CD4-positive, alpha-beta T cell treated with Interleukin-12 subunit alpha and Interleukin-12 subunit beta, for 1 hour (primary cell): ENCODE measurements around the gene TAPT1.
"Not testable (repeated sequence)": the region's sequence is repeated elsewhere in the genome, so short reads cannot be mapped to it uniquely, and the experiment has no call there.

Experiments used
- DNase-seq: peaks from one replicate; pipeline ENCODE4 v3.0.0-alpha.2; 2020

The TAPT1 gene

DNA sequence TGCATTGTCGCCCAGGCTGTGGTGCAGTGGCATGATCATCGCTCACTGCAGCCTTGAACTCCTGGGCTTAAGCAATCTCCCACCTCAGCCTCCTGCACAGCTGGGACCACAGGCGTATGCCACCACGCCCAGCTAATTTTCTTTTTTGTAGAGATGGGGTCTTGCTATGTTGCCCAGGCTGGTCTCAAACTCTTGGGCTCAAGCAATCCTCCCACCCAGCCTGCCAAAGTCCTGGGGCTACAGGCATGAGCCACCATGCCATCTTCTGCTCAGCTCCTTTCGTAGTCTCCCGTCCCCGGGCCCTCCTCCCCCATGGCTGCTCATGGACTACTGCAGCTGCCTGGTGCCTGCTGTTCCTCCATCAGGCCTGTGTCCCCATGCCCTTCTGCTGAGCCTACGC is 58.1 kb downstream of the TAPT1 start:
- DNase-seq: no peak

GRCh38 chr4:16165931-16166330 is 60.3 kb downstream of the TAPT1 start:
- no peak for DNase-seq

DNA sequence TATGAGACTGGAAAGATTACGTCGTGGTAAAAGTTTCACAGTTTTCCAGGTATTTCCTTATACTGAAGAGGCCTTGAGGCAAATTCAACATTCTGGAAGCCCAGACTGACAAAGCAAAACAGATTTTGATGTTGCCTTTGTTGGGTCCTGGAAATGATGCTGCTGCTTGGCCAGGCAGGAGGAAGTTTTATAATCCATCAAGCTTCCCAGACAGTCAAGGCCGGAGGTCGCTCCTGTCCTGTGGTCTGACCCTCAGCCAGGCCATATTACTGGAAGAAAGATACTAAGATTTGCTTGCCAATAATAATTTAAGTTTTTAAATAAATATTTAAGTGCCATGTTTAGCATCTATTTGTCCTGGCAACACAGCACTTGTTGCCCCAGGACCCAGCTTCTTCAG is 63.4 kb downstream of the TAPT1 start:
- DNase-seq: no peak

GRCh38 chr4:16161851-16162408 is 64.3 kb downstream of the TAPT1 start:
- no peak for DNase-seq

DNA sequence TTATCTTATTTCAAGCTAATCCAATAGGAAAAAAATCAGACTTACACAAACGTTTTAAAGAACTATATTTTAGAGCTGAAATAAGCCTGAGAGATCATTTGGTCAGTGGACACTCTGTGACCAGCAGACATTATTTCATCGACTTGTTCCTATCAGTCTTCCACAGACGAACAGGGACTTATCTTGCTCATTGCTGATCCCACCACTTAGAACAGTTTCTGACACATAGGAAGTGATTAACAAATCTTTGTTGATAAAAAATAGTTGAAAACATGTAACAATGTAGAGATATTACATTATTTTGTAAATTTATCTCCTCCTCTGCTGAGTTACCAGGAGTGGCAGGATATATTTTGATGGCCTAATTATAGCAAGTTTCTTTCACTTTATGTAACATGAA is 65.8 kb downstream of the TAPT1 start:
- DNase-seq: no peak

- no peak for DNase-seq
Measured at GRCh38 chr4:16159286-16159685, 67.0 kb downstream of the TAPT1 start.

- no peak for DNase-seq
Measured at GRCh38 chr4:16158504-16158852, 67.8 kb downstream of the TAPT1 start.

DNA sequence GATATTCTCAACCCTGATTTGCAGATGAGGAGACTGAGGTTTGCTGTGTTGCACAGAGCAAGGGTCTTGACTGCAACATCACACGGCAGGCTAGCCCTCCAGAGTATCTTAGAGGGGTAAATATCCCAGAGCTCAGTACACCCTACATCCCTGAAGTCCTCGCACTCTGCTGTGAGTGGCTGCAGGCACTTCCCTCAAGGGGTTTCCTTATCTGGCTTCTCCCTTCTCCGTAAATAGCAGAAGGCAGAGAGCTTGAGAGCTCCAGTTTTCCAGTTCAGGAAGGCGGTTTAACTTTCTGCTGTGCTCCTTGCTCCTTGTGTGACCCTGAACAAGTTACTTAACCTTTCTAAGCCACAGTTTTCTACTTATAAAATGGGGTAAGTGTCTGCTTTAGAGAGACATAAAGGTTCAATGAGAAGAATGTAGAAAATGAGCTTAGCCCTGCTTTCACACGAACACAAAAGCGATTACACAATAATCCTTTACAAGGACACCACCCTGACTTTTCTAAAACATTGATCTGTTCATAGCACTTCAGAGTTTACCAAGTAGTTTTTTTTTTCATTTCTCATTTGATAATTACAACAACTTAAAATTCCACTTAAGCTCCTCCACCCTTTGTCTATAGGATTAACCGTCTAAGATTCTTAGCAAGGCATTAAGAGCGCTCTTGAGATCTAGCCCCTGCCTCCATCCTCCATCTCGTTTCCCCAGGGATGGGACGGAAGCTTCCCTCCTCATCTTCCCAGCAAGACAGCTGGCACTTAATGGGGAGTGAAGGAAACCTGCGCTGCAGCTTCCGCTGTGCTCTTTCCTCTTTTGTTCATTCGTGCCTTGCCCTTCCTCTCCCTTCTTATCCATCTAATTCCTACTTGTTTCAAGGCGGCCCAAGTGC is 68.4 kb downstream of the TAPT1 start:
- no peak for DNase-seq

- DNase-seq: no peak
Measured at GRCh38 chr4:16155528-16156169, 70.6 kb downstream of the TAPT1 start.

DNA sequence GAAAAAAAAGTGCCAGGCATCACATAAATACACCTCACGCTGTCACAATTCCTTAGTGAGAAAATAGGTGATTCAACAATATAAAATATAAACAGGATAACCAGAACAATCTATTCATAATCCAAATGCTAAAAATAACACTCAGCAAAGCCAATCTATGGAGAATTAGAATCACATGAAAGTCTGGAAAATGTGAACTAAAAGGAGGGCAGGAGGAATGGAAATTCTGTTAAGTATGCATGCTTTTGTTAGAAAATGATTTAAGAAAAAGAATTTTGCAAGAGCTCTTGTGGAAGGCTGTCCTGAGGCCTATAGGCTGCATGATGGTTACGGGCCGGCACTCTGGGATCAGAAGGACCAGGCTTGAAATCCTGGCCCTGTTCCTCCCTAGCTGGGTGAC is 71.8 kb downstream of the TAPT1 start:
- no peak for DNase-seq

DNA sequence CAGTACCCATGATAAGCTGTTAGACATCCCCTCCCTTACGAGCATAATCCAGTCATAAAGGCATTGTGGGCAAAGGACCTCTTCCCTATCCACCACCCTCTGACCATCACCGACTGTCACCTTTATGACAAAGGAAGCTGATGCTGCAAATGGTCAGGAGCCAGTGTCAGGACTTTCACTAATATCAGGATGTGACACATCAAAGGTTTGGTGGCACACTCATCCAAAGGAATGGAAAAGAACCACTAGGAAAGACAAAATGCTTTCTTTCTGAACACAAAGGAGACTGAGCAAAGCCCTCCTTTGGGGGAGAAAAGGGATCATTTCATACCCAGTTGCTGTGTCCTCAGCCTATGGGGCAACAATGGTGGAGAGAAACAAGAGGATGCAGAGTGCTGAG is 75.6 kb downstream of the TAPT1 start:
- DNase-seq: no peak

GRCh38 chr4:16144913-16145312 is 81.4 kb downstream of the TAPT1 start:
- not testable (repeated sequence) for DNase-seq

GRCh38 chr4:16142598-16143310 is 83.5 kb downstream of the TAPT1 start:
- DNase-seq: no peak

- no peak for DNase-seq
Measured at GRCh38 chr4:16140879-16141249, 85.4 kb downstream of the TAPT1 start.

DNA sequence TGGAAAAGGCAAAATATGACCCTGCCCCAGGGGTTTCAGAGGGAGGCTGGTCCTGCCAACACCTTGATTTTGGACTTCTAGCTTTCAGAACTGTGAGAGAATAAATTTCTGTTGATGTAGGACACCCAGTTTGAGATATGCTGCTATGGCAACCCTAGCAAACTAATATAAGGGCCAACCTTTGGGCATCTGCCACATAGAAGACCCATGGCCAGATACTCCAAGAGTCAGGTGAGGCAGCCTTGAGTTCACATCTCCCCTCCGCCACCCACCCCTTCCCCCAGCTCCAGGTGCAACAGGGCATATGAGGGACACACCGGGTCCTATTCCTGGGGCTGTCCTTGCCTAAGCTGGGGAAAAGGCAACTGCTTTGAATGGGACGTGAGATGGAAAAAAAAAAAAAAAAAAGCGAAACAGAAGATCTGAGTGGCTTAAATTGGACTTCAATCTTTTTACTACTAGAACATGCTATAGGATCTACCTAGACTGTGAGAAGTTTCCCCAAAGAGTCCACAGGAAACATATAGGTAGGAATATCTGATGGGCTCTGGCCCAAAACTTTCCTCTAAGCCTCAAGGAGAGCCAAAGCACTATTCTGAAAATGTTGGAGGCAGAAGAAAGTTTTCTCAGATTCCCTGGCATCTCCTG is 85.9 kb downstream of the TAPT1 start:
- DNase-seq: no peak

DNA sequence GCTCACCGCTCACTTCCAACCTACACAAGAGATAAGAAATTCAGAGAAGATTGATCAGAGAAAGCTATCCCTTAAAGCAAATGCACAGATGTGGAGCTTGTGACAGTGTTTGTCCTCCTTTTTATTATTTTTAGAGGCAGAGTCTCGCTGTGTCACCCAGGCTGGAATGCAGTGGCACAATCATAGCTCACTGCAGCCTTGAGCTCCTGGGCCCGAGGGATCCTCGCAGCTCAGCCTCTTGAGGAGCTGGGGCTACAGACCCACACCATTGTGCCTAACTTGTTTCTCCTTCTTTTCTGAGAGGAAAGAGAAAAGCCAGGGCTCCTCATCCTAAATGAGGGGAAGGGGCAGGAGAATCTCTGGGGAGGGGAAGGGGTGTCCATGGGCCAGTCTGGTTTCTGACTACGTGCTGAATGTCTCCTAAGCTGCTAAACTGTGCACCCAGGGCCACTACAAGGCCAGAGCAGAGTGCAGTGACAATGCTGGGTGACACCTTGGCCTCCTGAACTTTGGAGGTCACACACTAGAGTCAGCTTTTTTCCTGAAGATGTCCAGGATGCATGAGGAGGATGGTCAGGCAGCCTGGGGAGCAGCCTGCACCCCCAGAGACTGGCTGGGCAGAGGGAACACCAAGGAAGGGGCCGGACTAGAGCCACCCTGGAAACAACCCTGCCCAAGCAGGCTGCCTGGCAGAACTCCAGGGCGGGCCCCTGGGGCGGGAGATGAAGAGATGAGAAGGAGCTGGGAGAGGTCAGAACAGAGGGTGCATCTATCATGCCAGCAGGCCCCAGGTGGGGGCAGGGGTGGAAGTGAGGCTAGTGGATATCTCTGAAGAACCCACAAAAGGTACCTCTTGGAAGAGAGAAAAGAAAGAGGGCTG is 87.0 kb downstream of the TAPT1 start:
- DNase-seq: no peak

DNA sequence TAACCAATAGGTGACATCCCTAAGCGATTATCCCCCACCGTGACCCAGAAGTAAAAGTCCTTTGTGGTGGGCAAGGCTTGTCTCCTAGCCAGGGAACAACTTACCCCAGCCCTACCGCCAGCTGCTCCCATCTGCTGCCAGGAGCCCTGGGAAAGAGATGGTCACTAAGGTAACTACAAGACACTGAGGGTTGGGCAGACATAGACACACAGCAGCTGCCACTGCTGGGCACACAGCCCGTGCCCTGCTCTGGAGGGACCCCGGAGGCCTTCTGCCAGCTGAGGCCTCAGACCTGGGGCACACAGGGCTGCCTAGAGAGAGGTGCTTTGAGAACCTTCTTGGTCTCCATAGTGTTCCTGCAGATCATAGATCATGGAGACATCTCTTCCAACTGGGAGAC is 89.4 kb downstream of the TAPT1 start:
- no peak for DNase-seq

DNA sequence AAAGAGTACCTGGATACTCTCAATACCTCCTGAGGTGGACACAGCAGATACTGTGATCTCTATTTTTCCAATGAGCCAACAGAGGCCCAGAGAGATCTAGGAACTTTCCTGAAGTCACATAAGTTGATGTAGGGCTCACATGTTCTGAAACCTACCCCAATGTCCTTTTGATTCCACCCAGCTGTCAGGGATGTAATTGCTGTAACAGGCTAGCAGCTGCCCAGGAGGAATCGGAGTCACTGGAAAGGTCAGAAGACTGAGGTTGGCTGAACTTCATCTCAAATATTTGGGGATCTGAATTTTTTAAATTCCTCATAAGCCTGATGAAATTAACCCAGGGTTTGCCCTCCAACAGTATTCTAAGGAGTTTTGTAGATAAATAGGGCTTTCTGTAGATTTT is 90.0 kb downstream of the TAPT1 start:
- no peak for DNase-seq

DNA sequence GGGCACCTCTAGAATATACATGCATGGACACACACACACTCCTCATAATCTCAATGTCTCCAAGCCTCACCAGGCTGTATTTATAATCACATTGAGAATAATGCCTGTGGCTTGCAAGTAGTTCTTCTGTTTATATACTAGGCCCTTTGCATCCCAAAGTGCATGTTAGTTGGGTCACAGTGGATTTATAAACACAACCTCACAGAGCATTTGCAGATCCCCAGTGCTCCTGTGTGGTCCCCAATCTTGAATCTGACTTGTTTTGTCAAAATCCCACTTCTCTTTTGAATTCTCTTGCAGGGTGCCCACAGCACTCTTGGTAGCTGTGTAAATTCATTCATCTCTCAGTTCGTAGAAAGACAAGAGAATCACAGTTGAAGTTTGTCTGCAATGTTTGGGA is 92.9 kb downstream of the TAPT1 start:
- no peak for DNase-seq

GRCh38 chr4:16131293-16131692 is 95.0 kb downstream of the TAPT1 start:
- DNase-seq: no peak

- DNase-seq: no peak
Measured at GRCh38 chr4:16129336-16129735, 96.9 kb downstream of the TAPT1 start.

DNA sequence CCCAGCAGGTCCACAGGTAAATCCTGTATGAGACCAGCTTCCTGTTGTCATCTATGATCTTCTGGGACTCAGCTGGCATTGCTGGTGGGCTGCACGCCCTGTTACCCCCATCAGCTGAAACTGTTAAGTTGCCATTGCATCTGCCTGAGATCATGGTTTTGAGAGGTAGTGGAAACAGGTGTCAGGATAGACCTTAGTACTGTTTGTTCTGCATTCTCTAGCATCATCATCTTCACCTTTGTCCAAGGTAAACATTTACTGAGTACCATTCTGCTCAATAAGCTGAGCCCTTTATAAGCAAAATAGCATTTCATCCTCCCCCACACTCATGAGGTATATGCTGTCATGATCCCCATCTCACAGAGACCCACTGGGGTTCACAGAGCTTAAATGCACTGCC is 99.6 kb downstream of the TAPT1 start:
- DNase-seq: no peak
